ENCODE measurements around the gene CRISP1. TPM values are rescaled to one million over a fixed set of nuclear protein-coding genes. Genes with fewer than 3 reads are reported as not detected.

The CRISP1 gene
- total and polyA plus RNA-seq, 2 donors (not counting 3 experiments of a cell fraction or from before 2014, with no cell fraction given), result not detected

DNA sequence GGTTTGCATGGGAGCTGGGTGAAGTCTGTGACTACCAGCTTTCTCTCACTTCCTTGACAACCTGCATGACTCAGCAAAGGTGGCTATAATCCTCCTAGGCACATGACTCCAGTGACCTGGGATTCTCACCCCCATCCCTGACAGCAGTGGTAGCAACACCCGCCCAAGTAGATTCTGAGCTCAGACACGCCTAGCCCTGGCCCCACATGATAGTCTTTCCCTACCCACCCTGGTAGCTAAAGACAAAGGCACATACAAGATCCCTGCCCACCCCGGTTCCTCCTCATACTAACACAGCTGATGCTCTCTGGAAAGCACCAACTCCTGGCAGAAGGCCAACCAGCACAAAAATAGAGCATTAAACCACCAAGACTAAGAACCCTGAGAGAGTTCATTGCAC is 25.9 kb upstream of the CRISP1 start:
- BruUV-seq (replicated peaks), result no TSS peak
- POLR2A ChIA-PET, result no interaction called here
- dilution Hi-C loops (cut with MboI; ENCODE audit: extremely low pct_ligation_motif_present, low sequenced_read_pairs), result no loop called here

More for the DNA sequence above, 25.9 kb upstream of the CRISP1 start:
- no peak for FAIRE-seq
- intact Hi-C loops (cut with micrococcal nuclease), result no loop called here
- Histone ChIP-seq H2AFZ (ENCODE audit: low read depth, low read length) (no peak overlapping the region), H3K79me2 (ENCODE audit: control insufficient read depth, insufficient read depth, low read length) (no peaks in the 10 kb centered on the region), H3K9ac (replicated peaks; ENCODE audit: extremely low read depth, insufficient read depth, low read length) (no peak overlapping the region), H3K9me3 (replicated peaks; ENCODE audit: control insufficient read depth, insufficient read depth, low read length) (no peaks in the 10 kb centered on the region), H3K36me3 (ENCODE audit: control insufficient read depth in 2 of 2, extremely low read depth in 1 of 2, insufficient read depth in 2 of 2, low read length in 2 of 2) (no peaks in the 10 kb centered on the region), H3K4me1 (ENCODE audit: control insufficient read depth, extremely low read depth, insufficient read depth, low read length) (no peaks in the 10 kb centered on the region), H4K20me1 (replicated peaks; ENCODE audit: control insufficient read depth, extremely low read depth, insufficient read depth, low read length) (no peaks in the 10 kb centered on the region), H3K4me3 (replicated peaks in 1 of 3; ENCODE audit: insufficient read depth in 1 of 3, low read depth in 1 of 3, low read length in 3 of 3) (no peak overlapping the region), H3K9me1 (replicated peaks; ENCODE audit: control insufficient read depth, extremely low read depth, insufficient read depth, low read length) (no peaks in the 10 kb centered on the region), H3K27me3 (ENCODE audit: control insufficient read depth in 2 of 2, insufficient read depth in 2 of 2, low read length in 2 of 2) (no peaks in the 10 kb centered on the region), H3K27ac (ENCODE audit: insufficient read depth, low read depth, low read length) (no peak overlapping the region), H3K4me2 (ENCODE audit: insufficient read depth, low read length) (no peak overlapping the region)
- TF ChIP-seq JUN (IDR thresholded peaks at IDR 0.05; ENCODE audit: borderline replicate concordance, insufficient read depth, insufficient read length, low read depth) (no peak), FOS (IDR thresholded peaks at IDR 0.05; ENCODE audit: borderline replicate concordance, insufficient read depth, low read length) (no peak), MYC (IDR thresholded peaks at IDR 0.05; ENCODE audit: low read depth, low read length) (no peak), POLR2A (IDR thresholded peaks at IDR 0.05; ENCODE audit: low read depth, low read length) (no peak), EZH2 (IDR thresholded peaks at IDR 0.05; ENCODE audit: borderline replicate concordance, low read depth, low read length, severe bottlenecking) (no peak), POLR2AphosphoS5 (IDR thresholded peaks at IDR 0.05; ENCODE audit: insufficient read depth, low read depth, low read length) (no peak), GATA2 (IDR thresholded peaks at IDR 0.05; ENCODE audit: insufficient read depth, insufficient read length, low read depth, low read length) (no peak)
- TF ChIP-seq, protein P1, sequence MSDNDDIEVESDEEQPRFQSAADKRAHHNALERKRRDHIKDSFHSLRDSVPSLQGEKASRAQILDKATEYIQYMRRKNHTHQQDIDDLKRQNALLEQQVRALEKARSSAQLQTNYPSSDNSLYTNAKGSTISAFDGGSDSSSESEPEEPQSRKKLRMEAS (IDR thresholded peaks at IDR 0.05; ENCODE audit: insufficient read depth, insufficient read length), result no peak
- TF ChIP-seq, protein P2, sequence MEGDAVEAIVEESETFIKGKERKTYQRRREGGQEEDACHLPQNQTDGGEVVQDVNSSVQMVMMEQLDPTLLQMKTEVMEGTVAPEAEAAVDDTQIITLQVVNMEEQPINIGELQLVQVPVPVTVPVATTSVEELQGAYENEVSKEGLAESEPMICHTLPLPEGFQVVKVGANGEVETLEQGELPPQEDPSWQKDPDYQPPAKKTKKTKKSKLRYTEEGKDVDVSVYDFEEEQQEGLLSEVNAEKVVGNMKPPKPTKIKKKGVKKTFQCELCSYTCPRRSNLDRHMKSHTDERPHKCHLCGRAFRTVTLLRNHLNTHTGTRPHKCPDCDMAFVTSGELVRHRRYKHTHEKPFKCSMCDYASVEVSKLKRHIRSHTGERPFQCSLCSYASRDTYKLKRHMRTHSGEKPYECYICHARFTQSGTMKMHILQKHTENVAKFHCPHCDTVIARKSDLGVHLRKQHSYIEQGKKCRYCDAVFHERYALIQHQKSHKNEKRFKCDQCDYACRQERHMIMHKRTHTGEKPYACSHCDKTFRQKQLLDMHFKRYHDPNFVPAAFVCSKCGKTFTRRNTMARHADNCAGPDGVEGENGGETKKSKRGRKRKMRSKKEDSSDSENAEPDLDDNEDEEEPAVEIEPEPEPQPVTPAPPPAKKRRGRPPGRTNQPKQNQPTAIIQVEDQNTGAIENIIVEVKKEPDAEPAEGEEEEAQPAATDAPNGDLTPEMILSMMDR (IDR thresholded peaks at IDR 0.05; ENCODE audit: extremely low read depth in 1 of 2, insufficient read depth in 1 of 2, low read depth in 1 of 2, low read length in 2 of 2), result no peak
- no peak for DNase-seq (ENCODE audit: low read depth, low spot score)
- CTCF ChIA-PET, result no interaction called here

All from endothelial cell of umbilical vein (primary cell).